T-helper 1 cell treated with Interleukin-12 subunit alpha and Interleukin-12 subunit beta and Interleukin-4 antibody, amounts not matched to agents 30 μg/mL and 1 μg/mL, for 36 hours (primary cell): ENCODE results near the gene CD4.

ENCODE experiments used
- H3K27ac Mint-ChIP-seq: one replicate; pipeline ENCODE4 v1.8.0; 2021; ENCODE audit warnings: mild to moderate bottlenecking, mixed read lengths
- H3K27me3 Mint-ChIP-seq: one replicate; pipeline ENCODE4 v1.8.0; 2021; ENCODE audit warnings: low read depth, mixed read lengths
- H3K36me3 Mint-ChIP-seq: one replicate; pipeline ENCODE4 v1.8.0; 2021; ENCODE audit warnings: low read depth, mixed read lengths
- H3K4me1 Mint-ChIP-seq: one replicate; pipeline ENCODE4 v1.8.0; 2021; ENCODE audit warnings: low read depth, mixed read lengths
- H3K4me3 Mint-ChIP-seq: one replicate; pipeline ENCODE4 v1.8.0; 2021; ENCODE audit warnings: mild to moderate bottlenecking, moderate library complexity, mixed read lengths
- H3K9me3 Mint-ChIP-seq: one replicate; pipeline ENCODE4 v1.8.0; 2021; ENCODE audit warnings: mixed read lengths

CD4 gene

GRCh38 chr12:6831450-6831995 is 42.2 kb downstream of the CD4 start:
- H3K27me3 Mint-ChIP-seq, result peaks cover 36% of the 10 kb centered on the region

GRCh38 chr12:6832125-6832524 is 42.8 kb downstream of the CD4 start:
- Mint-ChIP-seq H3K27me3 (peaks cover 30% of the 10 kb centered on the region), H3K36me3 (no peaks in the 10 kb centered on the region), H3K4me1 (peaks cover 19% of the 10 kb centered on the region), H3K9me3 (no peaks in the 10 kb centered on the region), H3K27ac (no peak overlapping the region), H3K4me3 (no peak overlapping the region)

More at GRCh38 chr12:6831450-6831995, 42.2 kb downstream of the CD4 start:
- Mint-ChIP-seq H3K9me3 (no peaks in the 10 kb centered on the region), H3K4me3 (no peak overlapping the region), H3K36me3 (no peaks in the 10 kb centered on the region), H3K27ac (no peak overlapping the region), H3K4me1 (peaks cover 19% of the 10 kb centered on the region)

GRCh38 chr12:6833189-6833890 is 44.0 kb downstream of the CD4 start:
- Mint-ChIP-seq H3K27ac (no peak overlapping the region), H3K4me3 (no peak overlapping the region), H3K4me1 (peaks cover 12% of the 10 kb centered on the region), H3K27me3 (peaks cover 21% of the 10 kb centered on the region), H3K9me3 (no peaks in the 10 kb centered on the region), H3K36me3 (no peaks in the 10 kb centered on the region)

- Mint-ChIP-seq H3K36me3 (no peaks in the 10 kb centered on the region), H3K27ac (no peak overlapping the region), H3K9me3 (no peaks in the 10 kb centered on the region), H3K27me3 (peaks cover 16% of the 10 kb centered on the region), H3K4me1 (peaks cover 7% of the 10 kb centered on the region), H3K4me3 (no peak overlapping the region)
Observed at GRCh38 chr12:6834254-6834653, 44.9 kb downstream of the CD4 start.

GRCh38 chr12:6834873-6835272 is 45.5 kb downstream of the CD4 start:
- Mint-ChIP-seq H3K4me3 (no peak overlapping the region), H3K27me3 (peaks cover 9% of the 10 kb centered on the region), H3K36me3 (no peaks in the 10 kb centered on the region), H3K4me1 (peaks cover 4% of the 10 kb centered on the region), H3K27ac (no peak overlapping the region), H3K9me3 (no peaks in the 10 kb centered on the region)

GRCh38 chr12:6836851-6837250 is 47.5 kb downstream of the CD4 start:
- Mint-ChIP-seq H3K36me3 (no peaks in the 10 kb centered on the region), H3K27me3 (no peaks in the 10 kb centered on the region), H3K27ac (no peak overlapping the region), H3K4me3 (no peak overlapping the region), H3K9me3 (no peaks in the 10 kb centered on the region), H3K4me1 (peaks cover 4% of the 10 kb centered on the region)

- H3K4me3 Mint-ChIP-seq, result no peak overlapping the region
- H3K4me1 Mint-ChIP-seq, result peaks cover 4% of the 10 kb centered on the region
- no peaks in the 10 kb centered on the region for H3K9me3 Mint-ChIP-seq
- H3K27ac Mint-ChIP-seq, result no peak overlapping the region
- H3K27me3 Mint-ChIP-seq, result no peaks in the 10 kb centered on the region
- H3K36me3 Mint-ChIP-seq, result no peaks in the 10 kb centered on the region
Observed at GRCh38 chr12:6837370-6838060, 48.2 kb downstream of the CD4 start.

GRCh38 chr12:6838854-6839253 is 49.5 kb downstream of the CD4 start:
- Mint-ChIP-seq H3K4me1 (peaks cover 4% of the 10 kb centered on the region), H3K27ac (no peak overlapping the region), H3K27me3 (no peaks in the 10 kb centered on the region), H3K36me3 (no peaks in the 10 kb centered on the region), H3K4me3 (no peak overlapping the region), H3K9me3 (no peaks in the 10 kb centered on the region)

- peaks cover 2% of the 10 kb centered on the region for H3K4me1 Mint-ChIP-seq
- H3K36me3 Mint-ChIP-seq, result no peaks in the 10 kb centered on the region
- no peak overlapping the region for H3K27ac Mint-ChIP-seq
- H3K4me3 Mint-ChIP-seq, result no peak overlapping the region
- no peaks in the 10 kb centered on the region for H3K9me3 Mint-ChIP-seq
- no peaks in the 10 kb centered on the region for H3K27me3 Mint-ChIP-seq
Observed at GRCh38 chr12:6839482-6840201, 50.3 kb downstream of the CD4 start.

- no peak overlapping the region for H3K27ac Mint-ChIP-seq
- H3K27me3 Mint-ChIP-seq, result no peaks in the 10 kb centered on the region
- H3K9me3 Mint-ChIP-seq, result no peaks in the 10 kb centered on the region
- H3K4me3 Mint-ChIP-seq, result no peak overlapping the region
- H3K4me1 Mint-ChIP-seq, result peaks cover 2% of the 10 kb centered on the region
- H3K36me3 Mint-ChIP-seq, result peaks cover 5% of the 10 kb centered on the region
Observed at GRCh38 chr12:6840330-6840729, 51.0 kb downstream of the CD4 start.

- Mint-ChIP-seq H3K4me3 (no peak within 1 kb of the TSS), H3K27ac (no peak within 1 kb of the TSS), H3K9me3 (no peaks in the 10 kb centered on the region), H3K4me1 (no peaks in the 10 kb centered on the region), H3K36me3 (peaks cover 5% of the 10 kb centered on the region), H3K27me3 (no peaks in the 10 kb centered on the region)
Observed at GRCh38 chr12:6840761-6841515, 51.6 kb downstream of the CD4 start, which contains the start of gene GNB3. Gene GNB3 (plus strand): TSS chr12:6840925. CDS start chr12:6841288, 363 bp downstream.

GRCh38 chr12:6842075-6842474 is 52.7 kb downstream of the CD4 start:
- Mint-ChIP-seq H3K36me3 (peaks cover 10% of the 10 kb centered on the region), H3K27ac (no peak overlapping the region), H3K27me3 (no peaks in the 10 kb centered on the region), H3K4me1 (no peaks in the 10 kb centered on the region), H3K4me3 (no peak overlapping the region), H3K9me3 (no peaks in the 10 kb centered on the region)

GRCh38 chr12:6843118-6843902 is 54.0 kb downstream of the CD4 start:
- no peak overlapping the region for H3K27ac Mint-ChIP-seq
- no peaks in the 10 kb centered on the region for H3K27me3 Mint-ChIP-seq
- peaks cover 2% of the 10 kb centered on the region for H3K4me1 Mint-ChIP-seq
- no peaks in the 10 kb centered on the region for H3K9me3 Mint-ChIP-seq
- peaks cover 15% of the 10 kb centered on the region for H3K36me3 Mint-ChIP-seq
- no peak overlapping the region for H3K4me3 Mint-ChIP-seq
